ENCODE measurements around the gene TRAF5.
"Not testable (repeated sequence)": the region's sequence is repeated elsewhere in the genome, so short reads cannot be mapped to it uniquely, and the experiment has no call there.

TRAF5 gene

GRCh38 chr1:211326528-211327345 lies at the start of gene TRAF5:
TRAF5 (plus strand) TSS chr1:211326833; CDS start chr1:211353240, 26,407 bp downstream.
- peak; percentile 80 for DNase-seq

- no peak for DNase-seq
Measured at GRCh38 chr1:211279340-211279739, 47.3 kb upstream of the TRAF5 start.

- DNase-seq = no peak
Measured at GRCh38 chr1:211280910-211281309, 45.7 kb upstream of the TRAF5 start.

GRCh38 chr1:211281320-211282022 lies 45.2 kb upstream of the TRAF5 start:
- DNase-seq = no peak

- DNase-seq = no peak
Measured at GRCh38 chr1:211282023-211282373, 44.6 kb upstream of the TRAF5 start.

- DNase-seq = no peak
Measured at GRCh38 chr1:211285196-211285595, 41.4 kb upstream of the TRAF5 start.

- no peak for DNase-seq
Measured at GRCh38 chr1:211287218-211287617, 39.4 kb upstream of the TRAF5 start.

- no peak for DNase-seq
Measured at GRCh38 chr1:211292411-211292810, 34.2 kb upstream of the TRAF5 start.

GRCh38 chr1:211296396-211296795 lies 30.2 kb upstream of the TRAF5 start:
- no peak for DNase-seq

GRCh38 chr1:211305044-211305443 lies 21.6 kb upstream of the TRAF5 start:
- DNase-seq = peak; percentile 25

GRCh38 chr1:211309617-211310016 lies 17.0 kb upstream of the TRAF5 start:
- no peak for DNase-seq

GRCh38 chr1:211313392-211313791 lies 13.2 kb upstream of the TRAF5 start:
- no peak for DNase-seq

GRCh38 chr1:211318576-211319280 lies 7.9 kb upstream of the TRAF5 start:
- peak; percentile 10 for DNase-seq

GRCh38 chr1:211319892-211320291 lies 6.7 kb upstream of the TRAF5 start:
- DNase-seq = no peak

GRCh38 chr1:211320980-211321379 lies 5.7 kb upstream of the TRAF5 start:
- no peak for DNase-seq

GRCh38 chr1:211321646-211322045 lies 5.0 kb upstream of the TRAF5 start:
- not testable (repeated sequence) for DNase-seq

GRCh38 chr1:211323156-211324063 lies 3.2 kb upstream of the TRAF5 start:
- DNase-seq = peak; percentile 82

- DNase-seq = peak; percentile 71
Measured at GRCh38 chr1:211324992-211325775, 1.4 kb upstream of the TRAF5 start.

- no peak for DNase-seq
Measured at GRCh38 chr1:211326140-211326527, 499 bp upstream of the TRAF5 start.

GRCh38 chr1:211327346-211327921 lies 801 bp downstream of the TRAF5 start:
- DNase-seq = peak; percentile 92

- no peak for DNase-seq
Measured at GRCh38 chr1:211328084-211328694, 1.6 kb downstream of the TRAF5 start.
